ENCODE results near the gene JARID2.

JARID2 gene

DNA sequence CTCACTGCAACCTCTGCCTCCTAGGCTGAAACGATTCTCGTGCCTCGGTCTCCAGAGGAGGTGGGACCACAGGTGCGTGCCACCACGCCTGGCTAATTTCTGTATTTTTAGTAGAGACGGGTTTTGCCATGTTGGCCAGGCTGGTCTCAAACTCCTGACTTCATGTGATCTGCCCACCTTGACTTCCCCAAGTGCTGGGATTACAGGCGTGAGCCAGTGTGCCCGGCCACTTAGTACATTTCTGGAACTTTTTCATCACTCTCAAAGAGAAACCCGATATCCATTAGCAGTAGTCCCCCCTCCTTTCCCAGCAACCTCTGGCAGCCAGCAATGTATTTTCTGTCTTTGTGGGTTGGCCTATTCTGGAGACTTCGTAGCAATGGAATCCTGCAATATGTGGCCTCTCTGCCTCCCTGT, 109.8 kb downstream of the JARID2 start:
- H4K91ac ChIP-seq (ENCODE audit: low read length): no peak overlapping the region
- DNase-seq: no peak
- no peaks in the 10 kb centered on the region for H3K27me3 ChIP-seq (ENCODE audit: control insufficient read depth in 1 of 2, insufficient read depth in 1 of 2, low read length in 2 of 2)
- H2AFZ ChIP-seq (ENCODE audit: low read depth, low read length): no peak overlapping the region
- H3K4me3 ChIP-seq (ENCODE audit: insufficient read depth in 1 of 2, low read depth in 1 of 2, low read length in 2 of 2): no peak overlapping the region
- no peak overlapping the region for H2BK5ac ChIP-seq (ENCODE audit: low read depth, low read length, poor library complexity, severe bottlenecking)
- no peak overlapping the region for H3K14ac ChIP-seq (ENCODE audit: low read length in 2 of 2)
- no peaks in the 10 kb centered on the region for H3K9me3 ChIP-seq (ENCODE audit: control insufficient read depth, low read length)
- no peak overlapping the region for H3K4me2 ChIP-seq (ENCODE audit: low read length, poor library complexity, severe bottlenecking)
- H4K8ac ChIP-seq (ENCODE audit: low read length): no peak overlapping the region
- no peak overlapping the region for H3K18ac ChIP-seq (ENCODE audit: low read depth in 1 of 2, low read length in 2 of 2)
- H2BK12ac ChIP-seq (ENCODE audit: low read length in 2 of 2): peak overlapping the region in 1 of 2 experiments; percentile 66
- no peak overlapping the region for H3K27ac ChIP-seq (ENCODE audit: low read length, poor library complexity, severe bottlenecking)
- H3K79me1 ChIP-seq (replicated peaks; ENCODE audit: low read length, poor library complexity, severe bottlenecking): peaks cover 38% of the 10 kb centered on the region
- 86% methylated on average over 10 of the region's 10 CpGs for WGBS
- H3K9ac ChIP-seq (ENCODE audit: low read length): no peak overlapping the region
- H3K4me1 ChIP-seq (ENCODE audit: control insufficient read depth, insufficient read depth, low read depth, low read length): peaks cover 8% of the 10 kb centered on the region
- H2AK5ac ChIP-seq (ENCODE audit: low read length, severe bottlenecking): no peak overlapping the region
- no peak overlapping the region for H2BK15ac ChIP-seq (ENCODE audit: low read depth, poor library complexity, severe bottlenecking)
- H3K36me3 ChIP-seq (ENCODE audit: control insufficient read depth in 1 of 2, insufficient read depth in 2 of 2, low read depth in 1 of 2, low read length in 2 of 2): no peaks in the 10 kb centered on the region
- no peak overlapping the region for H3K23ac ChIP-seq (ENCODE audit: low read length in 2 of 2)
- no peak overlapping the region for H2BK120ac ChIP-seq (ENCODE audit: low read depth, low read length)
- H3K4ac ChIP-seq (ENCODE audit: low read depth in 1 of 2, low read length in 2 of 2): peak overlapping the region in 1 of 2 experiments; percentile 43

DNA sequence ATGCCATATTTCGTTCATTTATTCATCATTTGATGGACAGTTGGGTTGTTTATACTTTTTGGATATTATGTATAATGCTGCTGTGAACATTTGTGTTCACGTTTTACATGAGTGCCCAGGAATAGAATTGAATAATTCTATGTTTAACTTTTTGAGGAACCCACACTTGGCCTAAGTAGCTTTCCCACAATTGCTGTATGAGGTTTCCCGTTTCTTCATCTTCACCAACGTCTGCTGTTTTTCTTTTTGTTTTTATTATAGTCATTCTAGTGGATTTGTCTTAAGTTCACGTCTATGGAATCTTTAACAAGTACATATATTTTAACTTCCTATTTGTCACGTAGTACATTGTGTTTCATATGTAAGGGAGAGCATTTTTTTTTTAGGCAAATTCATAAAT, 110.3 kb downstream of the JARID2 start:
- H3K23ac ChIP-seq (ENCODE audit: low read length in 2 of 2): no peak overlapping the region
- no peak for DNase-seq
- H3K9ac ChIP-seq (ENCODE audit: low read length): no peak overlapping the region
- no peak overlapping the region for H3K4ac ChIP-seq (ENCODE audit: low read depth in 1 of 2, low read length in 2 of 2)
- H2BK120ac ChIP-seq (ENCODE audit: low read depth, low read length): no peak overlapping the region
- peaks cover 40% of the 10 kb centered on the region for H3K79me1 ChIP-seq (replicated peaks; ENCODE audit: low read length, poor library complexity, severe bottlenecking)
- no peaks in the 10 kb centered on the region for H3K36me3 ChIP-seq (ENCODE audit: control insufficient read depth in 1 of 2, insufficient read depth in 2 of 2, low read depth in 1 of 2, low read length in 2 of 2)
- H2AK5ac ChIP-seq (ENCODE audit: low read length, severe bottlenecking): no peak overlapping the region
- no peak overlapping the region for H3K14ac ChIP-seq (ENCODE audit: low read length in 2 of 2)
- H3K27me3 ChIP-seq (ENCODE audit: control insufficient read depth in 1 of 2, insufficient read depth in 1 of 2, low read length in 2 of 2): no peaks in the 10 kb centered on the region
- H4K91ac ChIP-seq (ENCODE audit: low read length): no peak overlapping the region
- no peak overlapping the region for H3K4me3 ChIP-seq (ENCODE audit: insufficient read depth in 1 of 2, low read depth in 1 of 2, low read length in 2 of 2)
- no peak overlapping the region for H3K27ac ChIP-seq (ENCODE audit: low read length, poor library complexity, severe bottlenecking)
- 94% methylated on average over 2 of the region's 6 CpGs for WGBS
- no peak overlapping the region for H3K4me2 ChIP-seq (ENCODE audit: low read length, poor library complexity, severe bottlenecking)
- H3K9me3 ChIP-seq (ENCODE audit: control insufficient read depth, low read length): no peaks in the 10 kb centered on the region
- no peak overlapping the region for H2BK12ac ChIP-seq (ENCODE audit: low read length in 2 of 2)
- H3K4me1 ChIP-seq (ENCODE audit: control insufficient read depth, insufficient read depth, low read depth, low read length): peaks cover 8% of the 10 kb centered on the region
- no peak overlapping the region for H2AFZ ChIP-seq (ENCODE audit: low read depth, low read length)
- no peak overlapping the region for H4K8ac ChIP-seq (ENCODE audit: low read length)
- no peak overlapping the region for H2BK5ac ChIP-seq (ENCODE audit: low read depth, low read length, poor library complexity, severe bottlenecking)
- no peak overlapping the region for H3K18ac ChIP-seq (ENCODE audit: low read depth in 1 of 2, low read length in 2 of 2)
- no peak overlapping the region for H2BK15ac ChIP-seq (ENCODE audit: low read depth, poor library complexity, severe bottlenecking)

DNA sequence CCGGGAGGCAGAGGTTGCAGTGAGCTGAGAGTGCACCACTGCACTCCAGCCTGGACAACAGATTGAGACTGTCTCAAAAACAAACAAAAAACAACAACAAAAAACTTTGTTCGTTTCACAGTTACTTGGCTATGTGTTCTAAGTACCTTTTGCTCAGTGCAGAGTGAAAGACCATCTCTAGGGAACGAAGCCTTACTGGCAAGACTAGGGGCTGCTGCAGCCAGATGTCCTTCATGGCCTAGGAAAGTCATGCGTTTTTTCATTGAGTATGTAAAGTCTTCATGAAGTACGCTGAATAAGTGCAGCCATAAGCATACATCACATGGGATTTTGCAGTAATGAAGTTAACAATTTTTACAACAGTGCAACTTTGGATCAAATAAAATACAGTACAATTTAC, 111.1 kb downstream of the JARID2 start:
- Histone ChIP-seq H2AFZ (ENCODE audit: low read depth, low read length) (no peak overlapping the region), H3K4me1 (ENCODE audit: control insufficient read depth, insufficient read depth, low read depth, low read length) (peaks cover 8% of the 10 kb centered on the region), H3K18ac (ENCODE audit: low read depth in 1 of 2, low read length in 2 of 2) (no peak overlapping the region), H3K4ac (ENCODE audit: low read depth in 1 of 2, low read length in 2 of 2) (no peak overlapping the region), H2BK120ac (ENCODE audit: low read depth, low read length) (no peak overlapping the region), H3K9me3 (ENCODE audit: control insufficient read depth, low read length) (no peaks in the 10 kb centered on the region), H2BK5ac (ENCODE audit: low read depth, low read length, poor library complexity, severe bottlenecking) (no peak overlapping the region), H3K36me3 (ENCODE audit: control insufficient read depth in 1 of 2, insufficient read depth in 2 of 2, low read depth in 1 of 2, low read length in 2 of 2) (no peaks in the 10 kb centered on the region), H2BK12ac (ENCODE audit: low read length in 2 of 2) (no peak overlapping the region), H3K27me3 (ENCODE audit: control insufficient read depth in 1 of 2, insufficient read depth in 1 of 2, low read length in 2 of 2) (no peaks in the 10 kb centered on the region), H3K27ac (ENCODE audit: low read length, poor library complexity, severe bottlenecking) (no peak overlapping the region), H3K14ac (ENCODE audit: low read length in 2 of 2) (no peak overlapping the region), H2BK15ac (ENCODE audit: low read depth, poor library complexity, severe bottlenecking) (no peak overlapping the region), H4K8ac (ENCODE audit: low read length) (no peak overlapping the region), H3K9ac (ENCODE audit: low read length) (no peak overlapping the region), H3K79me1 (replicated peaks; ENCODE audit: low read length, poor library complexity, severe bottlenecking) (peaks cover 44% of the 10 kb centered on the region), H3K23ac (ENCODE audit: low read length in 2 of 2) (no peak overlapping the region), H3K4me3 (ENCODE audit: insufficient read depth in 1 of 2, low read depth in 1 of 2, low read length in 2 of 2) (no peak overlapping the region), H2AK5ac (ENCODE audit: low read length, severe bottlenecking) (no peak overlapping the region), H3K4me2 (ENCODE audit: low read length, poor library complexity, severe bottlenecking) (no peak overlapping the region), H4K91ac (ENCODE audit: low read length) (no peak overlapping the region)
- DNase-seq: no peak
- WGBS: 60% methylated on average over 5 of the region's 5 CpGs

DNA sequence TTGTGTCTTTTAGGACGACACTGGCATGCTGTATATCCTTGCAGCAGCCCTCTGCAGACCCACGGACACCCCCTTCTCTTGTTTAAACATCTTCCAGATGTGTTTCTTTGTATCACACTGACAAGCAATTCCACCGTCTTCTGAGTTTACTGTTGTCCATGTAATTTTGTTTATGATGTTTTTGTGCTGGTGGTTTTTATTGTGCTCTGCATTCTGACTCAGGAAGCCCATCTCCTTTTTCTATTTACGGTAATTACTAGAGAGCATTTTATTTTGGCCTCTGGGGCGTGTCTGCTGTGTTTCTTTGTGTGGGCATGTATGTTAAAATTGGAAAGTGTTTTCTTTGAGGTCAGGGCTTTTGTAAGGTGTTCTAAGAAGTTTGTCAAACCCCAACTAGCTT, 111.9 kb downstream of the JARID2 start:
- no peak overlapping the region for H2AFZ ChIP-seq (ENCODE audit: low read depth, low read length)
- no peak overlapping the region for H2BK5ac ChIP-seq (ENCODE audit: low read depth, low read length, poor library complexity, severe bottlenecking)
- no peak overlapping the region for H3K9ac ChIP-seq (ENCODE audit: low read length)
- no peak overlapping the region for H3K27ac ChIP-seq (ENCODE audit: low read length, poor library complexity, severe bottlenecking)
- H3K23ac ChIP-seq (ENCODE audit: low read length in 2 of 2): no peak overlapping the region
- H3K4ac ChIP-seq (ENCODE audit: low read depth in 1 of 2, low read length in 2 of 2): no peak overlapping the region
- no peak for DNase-seq
- no peak overlapping the region for H4K91ac ChIP-seq (ENCODE audit: low read length)
- no peak overlapping the region for H2BK120ac ChIP-seq (ENCODE audit: low read depth, low read length)
- no peak overlapping the region for H3K4me3 ChIP-seq (ENCODE audit: insufficient read depth in 1 of 2, low read depth in 1 of 2, low read length in 2 of 2)
- H3K4me2 ChIP-seq (ENCODE audit: low read length, poor library complexity, severe bottlenecking): no peak overlapping the region
- no peak overlapping the region for H2BK12ac ChIP-seq (ENCODE audit: low read length in 2 of 2)
- WGBS: 6% methylated on average over 3 of the region's 5 CpGs
- no peak overlapping the region for H2AK5ac ChIP-seq (ENCODE audit: low read length, severe bottlenecking)
- no peak overlapping the region for H3K14ac ChIP-seq (ENCODE audit: low read length in 2 of 2)
- no peaks in the 10 kb centered on the region for H3K9me3 ChIP-seq (ENCODE audit: control insufficient read depth, low read length)
- no peak overlapping the region for H3K18ac ChIP-seq (ENCODE audit: low read depth in 1 of 2, low read length in 2 of 2)
- H4K8ac ChIP-seq (ENCODE audit: low read length): no peak overlapping the region
- H3K27me3 ChIP-seq (ENCODE audit: control insufficient read depth in 1 of 2, insufficient read depth in 1 of 2, low read length in 2 of 2): no peaks in the 10 kb centered on the region
- H3K4me1 ChIP-seq (ENCODE audit: control insufficient read depth, insufficient read depth, low read depth, low read length): peaks cover 8% of the 10 kb centered on the region
- no peaks in the 10 kb centered on the region for H3K36me3 ChIP-seq (ENCODE audit: control insufficient read depth in 1 of 2, insufficient read depth in 2 of 2, low read depth in 1 of 2, low read length in 2 of 2)
- peaks cover 46% of the 10 kb centered on the region for H3K79me1 ChIP-seq (replicated peaks; ENCODE audit: low read length, poor library complexity, severe bottlenecking)
- no peak overlapping the region for H2BK15ac ChIP-seq (ENCODE audit: low read depth, poor library complexity, severe bottlenecking)

All from mesenchymal stem cell (in vitro differentiated cells and primary cell).